Measurements from ENCODE around the gene LPCAT1. TPM values are rescaled to one million over a fixed set of nuclear protein-coding genes. Genes with fewer than 3 reads are reported as not detected.

The LPCAT1 gene
- total and polyA plus RNA-seq, 8 donors, result 5.2 to 229 (median 14.4) TPM

DNA sequence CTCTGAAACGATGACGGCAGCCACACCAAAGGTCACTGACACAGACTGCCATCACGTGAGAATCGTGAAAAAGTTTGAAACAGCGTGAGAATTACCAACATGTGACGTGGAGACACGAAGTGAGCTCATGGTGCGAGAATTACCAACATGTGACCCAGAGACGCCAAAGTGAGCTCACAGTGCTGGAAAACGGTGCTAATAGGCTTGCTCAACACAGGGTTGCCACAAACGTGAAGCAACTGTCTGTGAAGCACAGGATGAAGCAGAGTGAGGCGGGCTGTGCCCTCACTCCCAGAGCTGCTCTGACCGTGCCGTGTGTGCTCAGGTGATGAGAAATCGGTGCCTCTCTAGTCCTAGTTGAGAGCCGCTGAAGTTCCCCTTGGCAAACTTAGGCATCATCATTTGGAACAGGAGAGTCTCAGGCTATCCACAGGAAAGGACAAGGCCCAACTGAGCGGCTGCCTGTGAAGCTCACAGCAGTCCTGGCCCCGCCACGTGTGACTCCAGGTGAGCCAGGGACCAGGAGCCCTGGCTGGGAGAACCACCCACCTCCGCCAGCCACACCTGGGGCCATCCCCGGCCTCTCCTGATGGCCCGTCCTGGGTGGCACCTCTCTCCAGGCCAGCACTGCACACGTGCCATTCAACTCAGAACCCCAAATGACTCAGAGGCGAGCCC is 48.8 kb downstream of the LPCAT1 start:
- Histone ChIP-seq H3K9me3 (no peaks in the 10 kb centered on the region), H3K4me3 (no peak overlapping the region), H3K27me3 (no peaks in the 10 kb centered on the region), H3K4me1 (peaks cover 0 to 18% (median 11%) of the 10 kb centered on the region in 4 donors), H3K27ac (peak overlapping the region in 1 of 5 donors; percentile 31), H3K36me3 (peaks cover 22 to 90% (median 72%) of the 10 kb centered on the region in 4 donors)
- WGBS, 5 donors, result 88 to 93% (median 91%) methylated on average over 17 to 24 of the region's 24 CpGs
- DNase-seq, result no peak
- TF ChIP-seq EP300 (IDR thresholded peaks at IDR 0.05) (no peak), POLR2AphosphoS5 (IDR thresholded peaks at IDR 0.05) (no peak), POLR2A (IDR thresholded peaks at IDR 0.05) (no peak)
- TF ChIP-seq, protein P1, sequence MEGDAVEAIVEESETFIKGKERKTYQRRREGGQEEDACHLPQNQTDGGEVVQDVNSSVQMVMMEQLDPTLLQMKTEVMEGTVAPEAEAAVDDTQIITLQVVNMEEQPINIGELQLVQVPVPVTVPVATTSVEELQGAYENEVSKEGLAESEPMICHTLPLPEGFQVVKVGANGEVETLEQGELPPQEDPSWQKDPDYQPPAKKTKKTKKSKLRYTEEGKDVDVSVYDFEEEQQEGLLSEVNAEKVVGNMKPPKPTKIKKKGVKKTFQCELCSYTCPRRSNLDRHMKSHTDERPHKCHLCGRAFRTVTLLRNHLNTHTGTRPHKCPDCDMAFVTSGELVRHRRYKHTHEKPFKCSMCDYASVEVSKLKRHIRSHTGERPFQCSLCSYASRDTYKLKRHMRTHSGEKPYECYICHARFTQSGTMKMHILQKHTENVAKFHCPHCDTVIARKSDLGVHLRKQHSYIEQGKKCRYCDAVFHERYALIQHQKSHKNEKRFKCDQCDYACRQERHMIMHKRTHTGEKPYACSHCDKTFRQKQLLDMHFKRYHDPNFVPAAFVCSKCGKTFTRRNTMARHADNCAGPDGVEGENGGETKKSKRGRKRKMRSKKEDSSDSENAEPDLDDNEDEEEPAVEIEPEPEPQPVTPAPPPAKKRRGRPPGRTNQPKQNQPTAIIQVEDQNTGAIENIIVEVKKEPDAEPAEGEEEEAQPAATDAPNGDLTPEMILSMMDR (IDR thresholded peaks at IDR 0.05), result no peak
- intact Hi-C loops (cut with DNase I; ENCODE audit: low total_unique reads), result loop anchor here (10.0 kb wide), 1 partner anchor 150 kb away; no protein-coding TSS in a partner anchor

DNA sequence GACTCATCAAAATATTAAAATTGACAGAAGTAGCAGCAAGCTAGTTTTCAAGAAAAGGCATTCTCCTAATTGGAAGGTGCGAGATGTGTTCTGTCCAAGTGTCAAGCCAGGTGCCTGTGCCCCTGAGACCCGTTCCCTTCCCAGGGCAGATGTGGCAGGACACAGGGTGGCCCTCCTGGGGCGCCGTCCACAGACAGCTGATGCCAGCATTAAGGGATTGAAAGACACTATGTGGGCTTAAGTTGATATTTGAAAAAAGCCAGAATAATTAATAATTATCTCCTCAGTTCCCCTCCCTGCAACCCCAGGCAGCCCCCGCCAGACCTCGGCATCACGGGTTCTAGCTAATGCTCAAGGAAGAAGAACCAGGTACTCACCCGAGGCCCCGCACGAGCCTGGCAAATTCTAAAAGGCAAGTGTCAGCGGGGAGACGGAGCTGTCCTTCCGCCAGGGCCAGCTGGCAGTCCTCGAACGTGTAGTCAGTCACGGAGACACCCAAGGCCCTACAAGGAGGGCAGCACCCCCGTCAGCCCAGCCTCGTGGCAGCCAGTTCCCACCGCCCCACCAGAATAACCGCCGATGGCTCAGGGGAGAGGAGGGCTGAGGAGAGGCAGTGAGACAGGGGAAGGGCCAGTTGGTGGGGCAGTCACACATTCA is 49.4 kb downstream of the LPCAT1 start:
- intact Hi-C loops (cut with DNase I; ENCODE audit: low total_unique reads), result loop anchor here (10.0 kb wide), 1 partner anchor 150 kb away; no protein-coding TSS in a partner anchor
- Histone ChIP-seq H3K27me3 (no peaks in the 10 kb centered on the region), H3K4me3 (no peak overlapping the region), H3K27ac (no peak overlapping the region), H3K36me3 (peaks cover 22 to 94% (median 75%) of the 10 kb centered on the region in 4 donors), H3K4me1 (peaks cover 0 to 15% (median 5%) of the 10 kb centered on the region in 4 donors), H3K9me3 (no peaks in the 10 kb centered on the region)
- 89 to 95% (median 93%) methylated on average over 21 of the region's 21 CpGs for WGBS, 5 donors
- no peak for DNase-seq
- TF ChIP-seq EP300 (IDR thresholded peaks at IDR 0.05) (no peak), POLR2A (IDR thresholded peaks at IDR 0.05) (no peak), POLR2AphosphoS5 (IDR thresholded peaks at IDR 0.05) (no peak)
- TF ChIP-seq, protein P1 (IDR thresholded peaks at IDR 0.05), result no peak

DNA sequence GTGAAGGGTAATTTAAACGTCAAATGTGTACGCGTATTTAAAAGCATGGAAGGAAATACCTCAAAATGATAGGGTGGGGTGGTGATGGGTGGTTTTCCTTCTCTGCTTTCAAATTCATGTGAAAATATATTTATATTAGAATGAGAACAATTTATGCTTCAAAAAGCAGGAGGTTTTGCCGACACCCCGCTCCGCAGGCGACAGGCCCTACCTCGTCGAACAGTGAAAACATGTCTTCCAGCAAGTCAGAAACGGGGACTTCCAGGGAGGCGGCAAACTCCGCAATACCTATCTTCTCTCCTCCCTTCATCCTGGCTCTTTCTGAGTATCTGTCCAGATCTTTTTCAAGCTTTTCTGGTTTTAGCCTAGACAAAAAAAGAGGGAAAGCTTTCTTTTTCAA is 50.0 kb downstream of the LPCAT1 start:
- no peak for DNase-seq
- 94 to 96% (median 96%) methylated on average over 12 of the region's 12 CpGs for whole genome bisulfite sequencing, 5 donors
- Histone ChIP-seq H3K4me3 (no peak overlapping the region), H3K27me3 (no peaks in the 10 kb centered on the region), H3K27ac (no peak overlapping the region), H3K4me1 (peaks cover 0 to 12% (median 4%) of the 10 kb centered on the region in 4 donors), H3K9me3 (no peaks in the 10 kb centered on the region), H3K36me3 (peaks cover 22 to 94% (median 72%) of the 10 kb centered on the region in 4 donors)
- intact Hi-C loops (cut with DNase I; ENCODE audit: low total_unique reads), result loop anchor here (10.0 kb wide), 1 partner anchor 151 kb away; no protein-coding TSS in a partner anchor
- TF ChIP-seq EP300 (IDR thresholded peaks at IDR 0.05), result no peak
- TF ChIP-seq POLR2A (IDR thresholded peaks at IDR 0.05), result no peak
- TF ChIP-seq POLR2AphosphoS5 (IDR thresholded peaks at IDR 0.05), result no peak

DNA sequence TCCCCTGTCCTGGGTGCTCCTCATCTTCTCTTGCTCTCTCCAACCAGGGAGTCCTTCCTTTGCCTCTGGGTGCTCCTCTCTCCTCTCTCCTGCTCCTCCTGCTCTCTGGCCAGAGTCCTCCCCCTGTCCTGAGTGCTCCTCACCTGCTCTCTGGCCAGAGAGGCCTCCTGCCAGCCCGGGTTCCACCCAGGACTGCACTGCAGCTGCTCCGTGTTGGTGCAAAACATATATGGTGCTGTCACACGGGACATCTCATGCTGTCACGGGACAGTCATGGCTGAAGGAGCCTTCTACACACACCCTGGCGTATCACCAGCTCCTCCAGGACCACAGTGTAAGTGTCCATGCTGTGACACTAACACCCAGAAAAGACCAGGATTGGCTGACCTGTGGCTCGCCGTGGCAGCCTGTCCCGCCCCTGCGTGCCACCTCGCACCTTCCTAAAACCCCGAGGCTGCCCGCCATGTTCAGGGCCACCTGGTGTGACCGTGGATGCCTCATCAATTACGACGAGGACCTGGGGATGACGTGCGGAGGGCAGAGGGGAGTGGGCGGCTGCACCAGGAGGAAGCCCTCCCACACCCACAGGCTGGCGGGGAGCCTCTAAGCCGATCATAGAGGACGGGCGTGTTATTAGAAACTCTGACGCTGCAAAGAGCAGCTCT is 50.7 kb downstream of the LPCAT1 start:
- intact Hi-C loops (cut with DNase I; ENCODE audit: low total_unique reads), result loop anchor here (10.0 kb wide), 1 partner anchor 152 kb away; no protein-coding TSS in a partner anchor
- H3K9me3 ChIP-seq, result no peaks in the 10 kb centered on the region
- H3K27ac ChIP-seq, result no peak overlapping the region
- no peak for DNase-seq
- no peak overlapping the region for H3K4me3 ChIP-seq
- TF ChIP-seq POLR2A (IDR thresholded peaks at IDR 0.05) (no peak), EP300 (IDR thresholded peaks at IDR 0.05) (no peak)
- TF ChIP-seq, protein P1 (IDR thresholded peaks at IDR 0.05), result no peak
- peaks cover 0 to 11% (median under 1%) of the 10 kb centered on the region in 4 donors for H3K4me1 ChIP-seq
- 91 to 95% (median 93%) methylated on average over 20 to 23 of the region's 23 CpGs for WGBS, 5 donors
- H3K27me3 ChIP-seq, result no peaks in the 10 kb centered on the region
- peaks cover 22 to 93% (median 69%) of the 10 kb centered on the region in 4 donors for H3K36me3 ChIP-seq

Data from stomach (tissue), 9 donors.